Measurements from ENCODE around the gene ERMP1. TPM values are rescaled to one million over a fixed set of nuclear protein-coding genes. Genes with fewer than 3 reads are reported as not detected.

Gene ERMP1
- total and polyA plus RNA-seq, 2 donors (not counting 3 experiments of a cell fraction or from before 2014, with no cell fraction given) = 9.7 to 16.6 TPM

GRCh38 chr9:5874048-5874447 is 41.1 kb upstream of the ERMP1 start:
- BruUV-seq (replicated peaks) = no TSS peak
- CTCF ChIA-PET = no interaction called here
- H3K9me3 ChIP-seq (replicated peaks; ENCODE audit: control insufficient read depth, insufficient read depth, low read length) = no peaks in the 10 kb centered on the region

GRCh38 chr9:5873439-5873838 is 40.5 kb upstream of the ERMP1 start:
- Histone ChIP-seq H3K9me3 (replicated peaks; ENCODE audit: control insufficient read depth, insufficient read depth, low read length) (no peaks in the 10 kb centered on the region), H3K4me1 (ENCODE audit: control insufficient read depth, extremely low read depth, insufficient read depth, low read length) (no peaks in the 10 kb centered on the region), H3K4me3 (replicated peaks in 1 of 3; ENCODE audit: insufficient read depth in 1 of 3, low read depth in 1 of 3, low read length in 3 of 3) (no peak overlapping the region), H2AFZ (ENCODE audit: low read depth, low read length) (no peak overlapping the region), H3K27me3 (ENCODE audit: control insufficient read depth in 2 of 2, insufficient read depth in 2 of 2, low read length in 2 of 2) (no peaks in the 10 kb centered on the region), H3K9me1 (replicated peaks; ENCODE audit: control insufficient read depth, extremely low read depth, insufficient read depth, low read length) (no peaks in the 10 kb centered on the region), H3K4me2 (ENCODE audit: insufficient read depth, low read length) (no peak overlapping the region), H4K20me1 (replicated peaks; ENCODE audit: control insufficient read depth, extremely low read depth, insufficient read depth, low read length) (no peaks in the 10 kb centered on the region), H3K79me2 (ENCODE audit: control insufficient read depth, insufficient read depth, low read length) (no peaks in the 10 kb centered on the region), H3K36me3 (ENCODE audit: control insufficient read depth in 2 of 2, extremely low read depth in 1 of 2, insufficient read depth in 2 of 2, low read length in 2 of 2) (no peaks in the 10 kb centered on the region), H3K9ac (replicated peaks; ENCODE audit: extremely low read depth, insufficient read depth, low read length) (no peak overlapping the region), H3K27ac (ENCODE audit: insufficient read depth, low read depth, low read length) (no peak overlapping the region)
- TF ChIP-seq POLR2A (IDR thresholded peaks at IDR 0.05; ENCODE audit: low read depth, low read length) (no peak), CTCF (IDR thresholded peaks at IDR 0.05; ENCODE audit: extremely low read depth in 1 of 2, insufficient read depth in 1 of 2, low read depth in 1 of 2, low read length in 2 of 2) (no peak), JUN (IDR thresholded peaks at IDR 0.05; ENCODE audit: borderline replicate concordance, insufficient read depth, insufficient read length, low read depth) (no peak), POLR2AphosphoS5 (IDR thresholded peaks at IDR 0.05; ENCODE audit: insufficient read depth, low read depth, low read length) (no peak), EZH2 (IDR thresholded peaks at IDR 0.05; ENCODE audit: borderline replicate concordance, low read depth, low read length, severe bottlenecking) (no peak), FOS (IDR thresholded peaks at IDR 0.05; ENCODE audit: borderline replicate concordance, insufficient read depth, low read length) (no peak), GATA2 (IDR thresholded peaks at IDR 0.05; ENCODE audit: insufficient read depth, insufficient read length, low read depth, low read length) (no peak)
- DNase-seq (ENCODE audit: low read depth, low spot score) (no peak), FAIRE-seq (no peak)
- no TSS peak for BruUV-seq (replicated peaks)
- CTCF ChIA-PET = interaction anchor here (1.5 kb wide), 1 partner anchor 181 kb away, joined by 3 read pairs; no protein-coding TSS in a partner anchor
- dilution Hi-C loops (cut with MboI; ENCODE audit: extremely low pct_ligation_motif_present, low sequenced_read_pairs) = no loop called here
- intact Hi-C loops (cut with micrococcal nuclease) = no loop called here
- POLR2A ChIA-PET = no interaction called here

More at GRCh38 chr9:5874048-5874447, 41.1 kb upstream of the ERMP1 start:
- Histone ChIP-seq H3K9ac (replicated peaks; ENCODE audit: extremely low read depth, insufficient read depth, low read length) (no peak overlapping the region), H3K9me1 (replicated peaks; ENCODE audit: control insufficient read depth, extremely low read depth, insufficient read depth, low read length) (no peaks in the 10 kb centered on the region), H3K4me3 (replicated peaks in 1 of 3; ENCODE audit: insufficient read depth in 1 of 3, low read depth in 1 of 3, low read length in 3 of 3) (no peak overlapping the region), H3K27ac (ENCODE audit: insufficient read depth, low read depth, low read length) (no peak overlapping the region), H2AFZ (ENCODE audit: low read depth, low read length) (no peak overlapping the region), H3K79me2 (ENCODE audit: control insufficient read depth, insufficient read depth, low read length) (no peaks in the 10 kb centered on the region), H3K27me3 (ENCODE audit: control insufficient read depth in 2 of 2, insufficient read depth in 2 of 2, low read length in 2 of 2) (no peaks in the 10 kb centered on the region), H3K36me3 (ENCODE audit: control insufficient read depth in 2 of 2, extremely low read depth in 1 of 2, insufficient read depth in 2 of 2, low read length in 2 of 2) (no peaks in the 10 kb centered on the region), H3K4me1 (ENCODE audit: control insufficient read depth, extremely low read depth, insufficient read depth, low read length) (no peaks in the 10 kb centered on the region), H4K20me1 (replicated peaks; ENCODE audit: control insufficient read depth, extremely low read depth, insufficient read depth, low read length) (no peaks in the 10 kb centered on the region), H3K4me2 (ENCODE audit: insufficient read depth, low read length) (no peak overlapping the region)
- no peak for FAIRE-seq
- POLR2A ChIA-PET = no interaction called here
- intact Hi-C loops (cut with micrococcal nuclease) (no loop called here), dilution Hi-C loops (cut with MboI; ENCODE audit: extremely low pct_ligation_motif_present, low sequenced_read_pairs) (no loop called here)
- DNase-seq (ENCODE audit: low read depth, low spot score) = no peak
- TF ChIP-seq FOS (IDR thresholded peaks at IDR 0.05; ENCODE audit: borderline replicate concordance, insufficient read depth, low read length) = no peak
- TF ChIP-seq CTCF (IDR thresholded peaks at IDR 0.05; ENCODE audit: extremely low read depth in 1 of 2, insufficient read depth in 1 of 2, low read depth in 1 of 2, low read length in 2 of 2) = no peak

All from endothelial cell of umbilical vein (primary cell).